HUDEP-2 (cell line): ENCODE measurements around the gene PTPRN2.
"Not testable (repeated sequence)": the region's sequence is repeated elsewhere in the genome, so short reads cannot be mapped to it uniquely, and the experiment has no call there.

Source experiments
- DNase-seq, 76 experiments: peaks; one replicate each; lab custom pipeline; 2025; ENCODE audit not compliant: unreplicated experiment in 76 of 76; lab: John Stamatoyannopoulos, UW

The PTPRN2 gene

DNA sequence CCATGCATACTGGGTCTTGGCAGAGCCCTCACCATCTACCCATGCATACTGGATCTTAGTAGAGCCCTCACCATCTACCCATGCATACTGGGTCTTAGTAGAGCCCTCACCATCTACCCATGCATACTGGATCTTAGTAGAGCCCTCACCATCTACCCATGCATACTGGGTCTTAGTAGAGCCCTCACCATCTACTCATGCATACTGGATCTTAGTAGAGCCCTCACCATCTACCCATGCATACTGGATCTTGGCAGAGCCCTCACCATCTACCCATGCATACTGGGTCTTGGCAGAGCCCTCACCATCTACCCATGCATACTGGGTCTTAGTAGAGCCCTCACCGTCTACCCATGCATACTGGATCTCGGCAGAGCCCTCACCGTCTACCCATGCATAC is 890.3 kb downstream of the PTPRN2 start:
- DNase-seq, result not testable (repeated sequence)

GRCh38 chr7:157695609-157696008 is 892.0 kb downstream of the PTPRN2 start:
- not testable (repeated sequence) for DNase-seq

DNA sequence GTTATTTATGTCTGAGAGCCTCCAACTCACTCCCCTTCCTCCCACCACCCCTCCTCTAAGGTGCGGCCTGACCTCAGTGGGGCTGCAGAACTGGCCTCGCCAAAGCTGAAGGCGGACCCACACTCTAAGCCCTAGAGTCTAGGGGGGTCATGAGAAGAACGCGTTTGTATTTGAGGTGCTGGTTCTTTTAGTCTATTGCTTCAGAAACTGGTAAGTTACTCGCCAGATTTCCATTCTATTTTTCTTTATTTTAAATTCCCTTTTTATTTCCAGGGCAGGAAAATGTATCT is 893.3 kb downstream of the PTPRN2 start:
- DNase-seq, result no peak

GRCh38 chr7:157693521-157694375 is 893.9 kb downstream of the PTPRN2 start:
- DNase-seq, result no peak

DNA sequence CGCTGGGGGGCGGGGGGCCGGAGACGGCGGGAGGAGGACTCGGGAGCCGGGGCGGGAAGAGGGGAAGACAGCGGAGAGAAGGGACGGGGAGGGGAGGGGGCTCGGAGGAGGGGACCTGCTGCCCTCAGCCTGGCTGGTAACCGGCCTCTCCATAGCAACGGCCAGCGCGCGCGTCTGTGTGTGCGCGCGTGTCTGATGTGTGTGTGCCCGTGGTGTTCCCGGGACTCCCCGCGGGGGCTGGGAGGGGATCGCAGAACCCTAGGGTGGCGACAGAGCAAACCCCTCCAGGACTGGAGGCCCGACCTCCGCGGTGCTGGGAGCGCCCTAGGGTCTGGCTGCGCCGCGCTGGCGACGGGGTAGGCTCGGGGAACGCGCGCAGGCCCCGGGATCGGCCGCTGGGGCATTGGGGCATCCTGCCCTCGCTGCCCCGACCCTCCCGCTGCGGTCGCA is 894.5 kb downstream of the PTPRN2 start:
- DNase-seq, result no peak

DNA sequence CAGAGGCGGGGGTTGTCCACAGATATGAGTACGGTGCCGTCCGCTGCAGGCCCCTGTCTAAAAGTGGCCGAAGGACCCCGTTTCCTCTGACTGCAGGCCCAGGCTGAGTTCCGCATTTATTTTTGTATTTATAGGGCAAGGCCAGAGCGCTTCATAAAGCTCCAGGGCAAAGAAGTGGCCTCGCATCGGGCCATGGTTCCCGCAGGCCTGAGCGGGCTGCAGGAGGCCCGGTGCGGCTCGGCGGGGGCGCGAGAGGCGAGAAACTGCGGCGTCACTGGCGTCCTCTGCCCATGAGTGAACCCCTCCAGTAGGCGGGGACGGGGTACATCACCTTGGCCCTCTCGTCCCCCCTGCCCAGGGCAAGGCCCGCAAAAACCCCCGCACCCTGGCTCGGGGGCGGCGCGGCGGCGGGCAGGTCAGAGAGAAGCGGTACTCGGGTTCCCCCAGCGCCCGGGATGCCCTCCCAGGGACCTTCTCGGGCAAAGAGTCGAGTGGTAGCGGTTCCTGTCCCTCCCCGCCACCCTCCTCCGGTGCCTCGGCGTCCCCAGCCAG is 895.1 kb downstream of the PTPRN2 start:
- DNase-seq, result no peak

DNA sequence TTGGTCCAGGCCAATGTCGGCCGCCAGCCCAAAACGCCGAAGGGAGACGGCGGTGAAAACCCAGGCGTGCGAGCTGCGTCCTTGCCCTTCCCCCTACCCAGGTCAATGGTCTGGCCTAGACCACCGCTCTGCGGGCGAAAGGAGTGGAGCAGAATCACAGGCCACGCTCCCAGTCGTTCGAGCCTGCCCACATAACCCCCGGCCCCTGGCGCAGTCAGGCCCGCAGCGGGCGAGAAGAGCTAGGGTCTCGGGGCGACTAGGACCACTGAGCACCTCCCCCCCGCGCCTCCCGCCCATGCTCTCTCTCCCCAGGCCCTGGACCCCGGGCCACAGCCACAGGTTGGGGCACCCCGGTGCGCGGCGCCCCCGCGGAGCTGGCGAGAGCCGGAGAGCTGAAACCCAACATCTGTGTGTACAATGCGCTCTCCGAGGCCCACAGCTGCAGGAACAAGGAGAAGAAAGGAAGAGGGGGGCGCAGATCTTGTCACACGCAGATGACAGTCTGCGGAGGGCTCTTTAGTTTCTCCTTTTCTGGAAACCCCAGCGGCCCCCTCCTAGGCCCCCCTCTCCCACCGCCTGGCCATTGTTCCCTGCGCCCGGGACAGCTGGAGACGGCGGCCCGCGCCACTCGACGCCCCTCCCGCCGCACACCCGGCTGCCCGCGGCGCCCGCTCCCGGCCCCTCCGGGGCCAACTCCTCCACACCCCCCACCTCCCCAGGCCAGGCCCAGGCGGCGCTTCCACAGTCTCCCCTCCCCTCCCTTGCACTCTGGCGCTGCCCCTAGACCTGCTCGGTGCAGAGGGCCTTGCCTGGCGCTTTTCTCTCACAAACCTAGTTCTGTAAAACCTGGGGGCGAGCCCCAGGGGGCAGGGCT is 895.8 kb downstream of the PTPRN2 start:
- DNase-seq, result no peak

DNA sequence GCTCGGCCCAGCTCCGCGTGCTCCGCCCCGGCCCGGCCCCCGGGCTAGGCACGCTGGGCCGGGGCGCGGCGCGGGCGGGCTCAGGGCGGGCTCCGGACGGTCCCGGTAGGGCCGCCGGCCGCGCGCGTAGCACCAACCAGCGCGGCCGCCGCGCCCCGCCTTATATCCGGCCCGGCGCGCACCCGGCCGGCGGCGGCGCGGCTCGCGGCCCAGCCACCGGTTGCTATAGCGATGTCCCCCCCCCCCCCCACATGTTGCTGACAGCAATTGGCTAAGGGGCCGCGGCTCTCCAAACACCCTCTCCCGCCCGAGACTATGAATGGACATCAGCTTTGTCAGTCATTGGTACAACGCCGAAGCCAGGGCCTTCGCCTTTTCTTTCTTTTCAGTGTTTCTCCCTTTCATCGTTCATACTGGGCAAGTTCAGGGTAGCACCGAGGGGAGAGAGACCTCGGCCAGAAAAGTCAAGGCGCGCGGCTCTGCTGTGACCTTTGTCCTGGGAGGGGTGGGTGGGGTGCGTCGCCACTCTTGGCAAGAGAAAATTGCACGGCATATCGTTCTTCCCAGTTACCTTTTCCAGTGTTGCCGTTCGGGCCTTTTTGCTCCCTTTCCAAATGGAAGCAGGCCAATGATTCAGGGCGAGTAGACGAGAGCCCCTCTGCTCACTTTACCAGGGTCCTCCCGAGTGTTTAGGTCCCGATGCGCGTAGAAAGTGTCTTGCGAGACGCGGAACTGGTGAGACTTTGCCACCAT is 896.6 kb downstream of the PTPRN2 start:
- no peak for DNase-seq

DNA sequence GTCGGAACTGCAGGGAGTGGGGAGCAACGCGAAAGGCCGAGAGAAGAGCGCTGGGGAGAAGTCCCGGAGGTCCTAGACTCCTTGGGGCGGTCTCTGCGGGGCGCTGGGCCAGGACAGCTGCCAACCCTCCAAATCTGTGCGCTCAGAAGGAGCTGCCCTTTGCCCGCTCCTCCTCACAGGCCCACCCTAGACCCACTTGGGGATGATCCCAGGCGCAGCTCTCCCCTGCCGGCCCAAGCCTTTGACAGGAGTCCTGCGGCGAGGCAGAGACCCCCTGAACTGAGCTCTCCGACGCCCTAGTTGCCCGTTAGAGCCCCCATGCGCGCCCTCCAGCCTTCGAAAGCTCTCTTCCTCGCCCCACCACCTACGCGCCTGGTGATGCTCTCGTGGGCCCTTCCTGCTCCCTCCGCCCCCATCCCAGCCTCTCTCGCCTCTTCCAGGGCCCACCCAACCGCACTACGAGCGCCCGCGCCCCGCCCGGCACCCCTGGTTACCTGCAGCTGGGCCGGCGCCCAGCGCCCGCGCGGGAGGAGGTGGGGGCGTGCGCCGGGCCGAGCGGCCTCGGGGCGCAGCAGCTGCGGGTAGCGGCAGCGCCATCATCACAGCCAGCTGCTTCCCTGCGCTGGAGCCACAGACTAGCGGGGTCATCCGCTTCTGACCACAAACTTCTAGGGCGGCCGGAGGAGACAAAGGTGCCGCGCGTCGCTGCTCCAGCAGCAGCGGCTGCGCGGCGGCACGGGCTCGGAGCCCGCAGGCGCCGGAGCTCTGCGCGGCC is 897.4 kb downstream of the PTPRN2 start:
- no peak for DNase-seq

GRCh38 chr7:157689269-157690057 is 898.2 kb downstream of the PTPRN2 start:
- no peak for DNase-seq

DNA sequence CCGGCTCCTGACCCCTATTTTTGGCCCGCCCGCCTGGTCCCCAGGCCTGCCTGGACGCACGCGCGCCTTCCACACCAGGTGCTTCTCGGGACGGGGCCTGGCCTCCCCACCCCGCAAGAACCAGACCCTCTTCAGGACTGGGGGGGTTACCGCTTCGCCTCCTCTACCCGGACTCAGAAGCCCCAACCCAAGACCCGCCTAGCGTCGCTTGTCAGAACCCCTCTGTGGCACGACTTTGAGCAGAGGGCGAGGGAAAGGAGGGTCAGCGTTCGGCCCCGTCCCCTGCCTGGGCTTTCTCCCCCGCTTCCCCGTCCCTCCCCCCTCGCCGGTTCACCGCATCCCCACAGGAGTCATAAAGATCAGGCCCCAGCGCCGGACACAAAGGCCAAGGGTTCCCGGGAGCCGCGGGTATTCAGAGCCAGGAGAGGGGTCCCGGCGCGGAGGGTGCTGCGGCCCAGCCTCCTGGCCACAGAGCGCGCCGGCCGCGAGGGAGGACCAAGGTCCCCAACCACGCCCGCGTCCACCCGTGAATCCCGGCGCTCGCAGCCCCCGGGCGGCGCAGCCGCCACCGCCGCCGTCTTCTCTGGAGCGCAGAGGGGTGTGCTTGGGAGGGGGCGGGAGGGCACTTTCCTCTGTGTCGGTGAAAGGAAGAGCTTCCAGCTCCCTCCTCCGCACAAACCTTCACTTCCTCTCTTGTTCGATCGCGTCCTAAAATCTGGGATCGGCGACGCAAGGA is 898.9 kb downstream of the PTPRN2 start:
- DNase-seq, result no peak

DNA sequence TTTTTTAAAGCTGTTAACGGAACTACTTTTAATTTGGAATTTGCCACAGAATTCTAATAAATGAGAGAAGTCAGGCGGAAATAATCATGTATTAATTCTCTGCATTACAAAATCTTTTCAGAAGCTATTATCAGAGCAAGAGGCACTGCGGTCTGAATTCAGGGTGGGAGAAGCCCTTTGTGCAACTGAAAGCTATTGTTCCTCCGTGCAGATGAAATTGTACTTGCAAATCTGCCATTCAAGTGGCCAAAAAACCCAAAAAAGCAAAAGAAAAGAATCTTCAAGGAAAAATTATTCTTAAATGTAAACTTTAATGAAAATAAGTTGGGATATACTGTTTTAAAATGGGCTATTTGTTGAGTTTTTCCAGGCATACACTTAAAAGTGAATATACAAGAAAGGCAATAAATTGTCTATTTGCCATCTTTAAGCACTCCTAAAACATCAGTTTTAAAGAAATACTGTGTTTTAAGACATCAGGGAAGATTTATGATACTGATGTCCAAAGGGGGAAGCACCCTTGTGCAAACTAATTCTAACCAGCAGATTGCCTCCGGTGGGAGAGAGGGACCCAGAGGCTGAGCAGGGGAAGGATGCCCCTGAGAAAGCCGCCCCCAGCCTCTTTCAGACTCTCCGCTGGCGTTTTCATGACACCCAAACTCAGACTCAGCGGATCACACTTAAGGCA is 899.6 kb downstream of the PTPRN2 start:
- no peak for DNase-seq

DNA sequence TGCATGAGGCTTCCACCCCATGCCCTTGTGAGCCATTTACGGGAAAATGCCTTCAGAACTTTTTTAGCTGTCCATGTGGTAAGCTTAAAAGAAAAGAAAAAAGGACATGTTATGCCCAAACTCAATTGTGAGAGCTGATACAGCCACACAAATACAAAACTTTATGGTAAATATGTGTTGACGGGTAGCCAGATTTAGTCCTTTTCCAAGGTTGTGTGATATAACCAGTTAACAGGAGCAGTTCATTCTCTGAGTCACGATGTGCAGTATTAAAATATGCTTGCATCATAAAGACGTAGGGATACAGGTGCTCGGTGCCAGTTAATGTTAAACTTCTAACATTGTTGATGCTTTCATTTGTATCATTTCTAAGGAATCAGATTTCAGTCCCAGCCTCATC is 900.5 kb downstream of the PTPRN2 start:
- no peak for DNase-seq

- no peak for DNase-seq
These were observed 901.2 kb downstream of the PTPRN2 start for GRCh38 chr7:157686285-157686894.

- no peak for DNase-seq
These were observed 902.0 kb downstream of the PTPRN2 start for GRCh38 chr7:157685430-157686284.

DNA sequence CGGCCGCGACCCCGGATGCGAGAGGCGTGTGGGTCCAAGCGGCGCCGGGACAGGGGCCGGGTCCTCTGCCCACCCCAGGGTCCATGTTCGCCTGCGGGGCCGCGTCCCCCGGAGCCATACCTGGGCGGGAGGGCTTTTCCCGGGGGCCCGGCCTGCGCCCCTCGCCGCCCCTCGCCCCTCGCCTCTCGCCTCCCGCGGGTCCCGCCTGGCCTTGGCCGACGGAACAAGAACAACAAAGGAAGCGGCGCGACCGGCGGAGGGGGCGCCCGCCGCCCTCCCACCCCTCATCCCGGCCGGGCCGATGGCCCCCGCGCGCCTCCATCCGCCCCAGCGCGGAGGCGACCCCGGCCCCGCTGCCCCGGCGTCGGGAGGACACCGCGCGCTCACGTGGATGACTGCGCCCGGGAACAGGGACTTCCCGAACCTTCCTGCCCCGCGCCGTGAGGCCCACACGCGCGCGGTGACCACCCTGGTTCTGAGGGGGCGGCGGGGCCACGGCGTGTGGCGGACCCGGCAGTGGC is 902.7 kb downstream of the PTPRN2 start:
- DNase-seq, result no peak
